Gastrocnemius medialis (tissue), 4 donors: ENCODE measurements around the gene GNAT3.

Experiments
- POLR2A ChIP-seq, 2 donors: fragments of 450-650 bp; IDR thresholded peaks; one replicate each; pipeline ENCODE4 v1.6.1; 2017; ENCODE audit warnings: antibody characterized with exemption in 2 of 2, mild to moderate bottlenecking in 2 of 2, moderate library complexity in 2 of 2
- TF ChIP-seq, protein P1 (sequence below), 5 experiments: fragments of 450-650 bp in 3 of 5; fragments of 200-600 bp in 2 of 5; sonication (generic) in 2 of 5; IDR thresholded peaks in 4 of 5; conservative IDR thresholded peaks in 1 of 5; 1 replicate in 4 of 5; 2 replicates in 1 of 5; pipeline ENCODE4 v1.5.1; 2016 to 2019; ENCODE audit warnings: antibody characterized with exemption in 5 of 5, mild to moderate bottlenecking in 3 of 5, moderate library complexity in 3 of 5

DNA sequence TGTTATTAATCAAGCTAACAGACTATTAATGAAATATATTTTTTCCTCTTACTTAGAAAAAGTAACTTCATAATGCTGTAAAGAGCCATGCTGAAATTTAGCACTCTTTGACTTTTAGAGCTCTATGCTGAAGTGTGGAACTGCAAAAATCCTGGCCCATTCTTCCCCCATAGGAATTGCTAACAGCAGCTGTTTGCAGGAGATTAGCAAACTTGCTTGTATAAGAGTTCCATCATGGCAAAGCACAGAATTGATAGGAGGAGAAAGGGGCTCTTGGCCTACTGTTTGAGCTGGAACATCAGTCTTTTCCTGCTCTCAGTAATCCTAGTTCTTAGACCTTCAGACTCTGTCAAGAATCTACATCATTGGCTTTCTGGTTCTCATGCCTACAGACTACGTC, 18.3 kb upstream of the GNAT3 start:
- TF ChIP-seq POLR2A (IDR thresholded peaks at IDR 0.05): no peak
- TF ChIP-seq, protein P1, sequence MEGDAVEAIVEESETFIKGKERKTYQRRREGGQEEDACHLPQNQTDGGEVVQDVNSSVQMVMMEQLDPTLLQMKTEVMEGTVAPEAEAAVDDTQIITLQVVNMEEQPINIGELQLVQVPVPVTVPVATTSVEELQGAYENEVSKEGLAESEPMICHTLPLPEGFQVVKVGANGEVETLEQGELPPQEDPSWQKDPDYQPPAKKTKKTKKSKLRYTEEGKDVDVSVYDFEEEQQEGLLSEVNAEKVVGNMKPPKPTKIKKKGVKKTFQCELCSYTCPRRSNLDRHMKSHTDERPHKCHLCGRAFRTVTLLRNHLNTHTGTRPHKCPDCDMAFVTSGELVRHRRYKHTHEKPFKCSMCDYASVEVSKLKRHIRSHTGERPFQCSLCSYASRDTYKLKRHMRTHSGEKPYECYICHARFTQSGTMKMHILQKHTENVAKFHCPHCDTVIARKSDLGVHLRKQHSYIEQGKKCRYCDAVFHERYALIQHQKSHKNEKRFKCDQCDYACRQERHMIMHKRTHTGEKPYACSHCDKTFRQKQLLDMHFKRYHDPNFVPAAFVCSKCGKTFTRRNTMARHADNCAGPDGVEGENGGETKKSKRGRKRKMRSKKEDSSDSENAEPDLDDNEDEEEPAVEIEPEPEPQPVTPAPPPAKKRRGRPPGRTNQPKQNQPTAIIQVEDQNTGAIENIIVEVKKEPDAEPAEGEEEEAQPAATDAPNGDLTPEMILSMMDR (IDR thresholded peaks at IDR 0.05 in 4 of 5, conservative IDR thresholded peaks at IDR 0.05 in 1 of 5): no peak
